Keratinocyte (primary cell): ENCODE measurements around the gene CHERP.

Source experiments
- EZH2 ChIP-seq: IDR thresholded peaks from one replicate; pipeline ENCODE4 v1.6.1; 2012; ENCODE audit warnings: inconsistent platforms, mild to moderate bottlenecking, low read length, moderate library complexity
- TF ChIP-seq, protein P1 (sequence below), 3 experiments: IDR thresholded peaks in 1 of 3; conservative IDR thresholded peaks in 1 of 3; optimal IDR thresholded peaks in 1 of 3; 2 replicates in 2 of 3; 3 replicates in 1 of 3; pipeline versions ENCODE3 to v1.5.1; 2011; ENCODE audit warnings: low read length in 3 of 3, mild to moderate bottlenecking in 3 of 3, moderate library complexity in 2 of 3, control low read depth in 1 of 3, inconsistent platforms in 1 of 3; ENCODE audit not compliant: insufficient read depth in 2 of 3; ENCODE audit errors: extremely low read depth in 1 of 3

DNA sequence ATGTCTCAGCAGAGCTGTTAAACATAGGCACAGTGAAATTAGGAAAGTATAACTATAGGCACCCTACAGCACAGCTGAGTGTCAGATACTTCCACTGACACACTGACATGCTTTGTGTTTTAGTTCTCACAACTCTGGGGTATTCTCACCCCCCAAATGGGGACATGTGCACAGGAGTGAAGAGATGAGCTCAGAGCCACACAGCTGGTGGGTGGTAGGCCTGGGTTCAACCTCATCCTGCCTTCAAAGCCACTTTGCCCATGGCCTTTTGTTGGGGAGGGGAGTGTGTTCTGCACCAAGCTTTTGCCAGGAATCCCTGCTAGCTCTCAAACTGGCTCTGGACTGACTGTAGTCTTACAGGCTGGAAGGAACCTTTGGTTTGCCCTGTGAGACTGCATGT is 31.7 kb upstream of the CHERP start:
- TF ChIP-seq, protein P1, sequence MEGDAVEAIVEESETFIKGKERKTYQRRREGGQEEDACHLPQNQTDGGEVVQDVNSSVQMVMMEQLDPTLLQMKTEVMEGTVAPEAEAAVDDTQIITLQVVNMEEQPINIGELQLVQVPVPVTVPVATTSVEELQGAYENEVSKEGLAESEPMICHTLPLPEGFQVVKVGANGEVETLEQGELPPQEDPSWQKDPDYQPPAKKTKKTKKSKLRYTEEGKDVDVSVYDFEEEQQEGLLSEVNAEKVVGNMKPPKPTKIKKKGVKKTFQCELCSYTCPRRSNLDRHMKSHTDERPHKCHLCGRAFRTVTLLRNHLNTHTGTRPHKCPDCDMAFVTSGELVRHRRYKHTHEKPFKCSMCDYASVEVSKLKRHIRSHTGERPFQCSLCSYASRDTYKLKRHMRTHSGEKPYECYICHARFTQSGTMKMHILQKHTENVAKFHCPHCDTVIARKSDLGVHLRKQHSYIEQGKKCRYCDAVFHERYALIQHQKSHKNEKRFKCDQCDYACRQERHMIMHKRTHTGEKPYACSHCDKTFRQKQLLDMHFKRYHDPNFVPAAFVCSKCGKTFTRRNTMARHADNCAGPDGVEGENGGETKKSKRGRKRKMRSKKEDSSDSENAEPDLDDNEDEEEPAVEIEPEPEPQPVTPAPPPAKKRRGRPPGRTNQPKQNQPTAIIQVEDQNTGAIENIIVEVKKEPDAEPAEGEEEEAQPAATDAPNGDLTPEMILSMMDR (optimal IDR thresholded peaks at IDR 0.05 in 1 of 3, IDR thresholded peaks at IDR 0.05 in 1 of 3, conservative IDR thresholded peaks at IDR 0.05 in 1 of 3; ENCODE audit: extremely low read depth in 1 of 3, insufficient read depth in 2 of 3, low read length in 3 of 3), result no peak
- TF ChIP-seq EZH2, result no peak
